Neural cell (in vitro differentiated cells): Measurements from ENCODE around the gene THRB. TPM values are rescaled to one million over a fixed set of nuclear protein-coding genes. Genes with fewer than 3 reads are reported as not detected.

Experiments used
- H2AFZ ChIP-seq: fragments of 200-600, 300-800 bp; sonication (generic), shearing (Covaris generic); 2 replicates; pipeline ENCODE4 v1.6.0; 2014; ENCODE audit warnings: low read depth, mild to moderate bottlenecking, antibody characterized with exemption, low read length, moderate library complexity
- H3F3A ChIP-seq: fragments of 200-600 bp; shearing (Covaris generic); 2 replicates; pipeline ENCODE4 v1.6.1; 2016; ENCODE audit warnings: mild to moderate bottlenecking, moderate library complexity, mixed read lengths, antibody characterized with exemption, low read length; ENCODE audit not compliant: insufficient read depth, poor library complexity, severe bottlenecking
- H3K27ac ChIP-seq: fragments of 200-600, 300-800 bp; sonication (generic), shearing (Covaris generic); 2 replicates; pipeline ENCODE4 v1.5.1; 2014; ENCODE audit warnings: mild to moderate bottlenecking, low read length, moderate library complexity
- H3K27me3 ChIP-seq: fragments of 300-800, 200-600 bp; sonication (generic), shearing (Covaris generic); 2 replicates; pipeline ENCODE4 v1.6.0; 2014; ENCODE audit warnings: mild to moderate bottlenecking, low read depth, low read length, moderate library complexity; ENCODE audit not compliant: insufficient read depth
- H3K36me3 ChIP-seq: fragments of 300-800, 200-600 bp; sonication (generic), shearing (Covaris generic); 2 replicates; pipeline ENCODE4 v1.5.1; 2014; ENCODE audit warnings: mild to moderate bottlenecking, antibody characterized with exemption, low read length, moderate library complexity; ENCODE audit not compliant: insufficient read depth
- H3K4me2 ChIP-seq: fragments of 300-800, 200-600 bp; sonication (generic), shearing (Covaris generic); 2 replicates; pipeline ENCODE4 v1.6.0; 2014; ENCODE audit warnings: mild to moderate bottlenecking, low read length
- H3K4me3 ChIP-seq: fragments of 300-800, 200-600 bp; sonication (generic), shearing (Covaris generic); 2 replicates; pipeline ENCODE4 v1.5.1; 2014; ENCODE audit warnings: mild to moderate bottlenecking, low read length, moderate library complexity
- H3K79me2 ChIP-seq: fragments of 200-600 bp; shearing (Covaris generic); replicated peaks from 2 replicates; pipeline ENCODE4 v1.6.0; 2014; ENCODE audit warnings: mild to moderate bottlenecking, low read length, moderate library complexity; ENCODE audit not compliant: insufficient read depth
- H3K9ac ChIP-seq: fragments of 300-800, 200-600 bp; sonication (generic), shearing (Covaris generic); 2 replicates; pipeline ENCODE4 v1.6.1; 2016; ENCODE audit warnings: mild to moderate bottlenecking, low read length, mixed read lengths
- H3K9me2 ChIP-seq: fragments of 200-600 bp; shearing (Covaris generic); 2 replicates; pipeline ENCODE4 v1.6.1; 2016; ENCODE audit warnings: mild to moderate bottlenecking, low read length, mixed read lengths; ENCODE audit not compliant: insufficient read depth
- H3K9me3 ChIP-seq: fragments of 200-600, 300-800 bp; sonication (generic), shearing (Covaris generic); 2 replicates; pipeline ENCODE4 v1.6.1; 2016; ENCODE audit warnings: mild to moderate bottlenecking, mixed run types, low read length, moderate library complexity, mixed read lengths
- H4K20me1 ChIP-seq: fragments of 200-600 bp; shearing (Covaris generic); 2 replicates; pipeline ENCODE4 v1.6.1; 2016; ENCODE audit warnings: mild to moderate bottlenecking, mixed run types; ENCODE audit not compliant: insufficient read depth
- EP300 ChIP-seq: fragments of 450-650 bp; conservative IDR thresholded peaks from 2 replicates; pipeline ENCODE4 v1.6.1; 2014; ENCODE audit warnings: antibody characterized with exemption, mild to moderate bottlenecking, moderate library complexity; ENCODE audit not compliant: poor library complexity, severe bottlenecking
- EZH2 ChIP-seq: fragments of 200-600, 300-800 bp; shearing (Covaris generic), sonication (generic); IDR thresholded peaks from 2 replicates; pipeline ENCODE4 v1.6.1; 2014; ENCODE audit warnings: antibody characterized with exemption, low read length, borderline replicate concordance, mild to moderate bottlenecking; ENCODE audit not compliant: insufficient read depth, poor library complexity, severe bottlenecking
- MXI1 ChIP-seq: fragments of 450-650 bp; conservative IDR thresholded peaks from 2 replicates; pipeline ENCODE4 v1.6.1; 2014; ENCODE audit warnings: antibody characterized with exemption, mild to moderate bottlenecking; ENCODE audit not compliant: poor library complexity, severe bottlenecking
- POLR2AphosphoS5 ChIP-seq: IDR thresholded peaks from 2 replicates; pipeline ENCODE4 v1.6.1; 2012
- RAD21 ChIP-seq: fragments of 450-650 bp; conservative IDR thresholded peaks from 2 replicates; pipeline ENCODE4 v1.6.1; 2014; ENCODE audit warnings: antibody characterized with exemption, mild to moderate bottlenecking, moderate library complexity
- REST ChIP-seq: IDR thresholded peaks from 2 replicates; pipeline ENCODE4 v1.6.1; 2012; ENCODE audit warnings: borderline replicate concordance
- SMC3 ChIP-seq: fragments of 450-650 bp; conservative IDR thresholded peaks from 2 replicates; pipeline ENCODE4 v1.6.1; 2014; ENCODE audit warnings: antibody characterized with exemption, mild to moderate bottlenecking, moderate library complexity; ENCODE audit not compliant: poor library complexity
- TAF1 ChIP-seq: IDR thresholded peaks from 2 replicates; pipeline ENCODE4 v1.6.1; 2012; ENCODE audit warnings: low read depth
- polyA plus RNA-seq: library from polyadenylated mRNA; depleted of rRNA; stranded (reverse); fragments of >200 nt; gene quantifications from 2 replicates; pipeline ENCODE4 v1.2.3, GENCODE V29; 2014
- TF ChIP-seq, protein P1 (sequence below): fragments of 450-650 bp; IDR thresholded peaks from 2 replicates; pipeline ENCODE4 v1.5.1; 2014; ENCODE audit warnings: antibody characterized with exemption, mild to moderate bottlenecking, moderate library complexity; ENCODE audit not compliant: poor library complexity, severe bottlenecking

THRB gene
- polyA plus RNA-seq, 1 donor from 2014 or later, result 1.7 TPM

DNA sequence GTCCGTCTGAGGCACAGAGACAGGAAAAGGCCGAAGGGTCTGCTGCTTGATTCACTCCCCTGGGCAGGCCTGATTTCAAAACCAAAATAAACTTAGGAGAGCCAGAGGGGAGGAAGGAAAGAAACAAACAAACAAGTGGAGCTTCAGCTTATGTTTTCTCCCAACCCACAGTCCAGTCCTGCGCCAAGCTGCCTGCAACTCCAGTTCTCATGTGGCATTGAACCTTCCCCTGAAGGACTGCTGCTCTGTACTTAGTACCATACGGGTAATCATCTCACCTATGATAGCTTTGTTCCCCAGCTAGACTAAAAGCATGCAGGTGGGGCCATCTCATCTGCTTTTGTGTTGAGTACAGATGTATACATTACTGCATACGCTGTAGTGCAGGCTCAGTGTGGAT is 236.4 kb downstream of the THRB start:
- no peaks in the 10 kb centered on the region for H3K9me3 ChIP-seq
- no peaks in the 10 kb centered on the region for H4K20me1 ChIP-seq
- H3K79me2 ChIP-seq, result no peaks in the 10 kb centered on the region
- H3K27ac ChIP-seq, result no peak overlapping the region
- no peak overlapping the region for H2AFZ ChIP-seq
- H3K36me3 ChIP-seq, result no peaks in the 10 kb centered on the region
- no peaks in the 10 kb centered on the region for H3F3A ChIP-seq
- H3K27me3 ChIP-seq, result no peaks in the 10 kb centered on the region
- no peak overlapping the region for H3K4me2 ChIP-seq
- no peak overlapping the region for H3K9ac ChIP-seq
- no peak overlapping the region for H3K4me3 ChIP-seq
- H3K9me2 ChIP-seq, result no peaks in the 10 kb centered on the region
- TF ChIP-seq RAD21, result no peak
- TF ChIP-seq SMC3, result no peak
- no peak for TF ChIP-seq EZH2
- TF ChIP-seq EP300, result no peak
- TF ChIP-seq, protein P1, sequence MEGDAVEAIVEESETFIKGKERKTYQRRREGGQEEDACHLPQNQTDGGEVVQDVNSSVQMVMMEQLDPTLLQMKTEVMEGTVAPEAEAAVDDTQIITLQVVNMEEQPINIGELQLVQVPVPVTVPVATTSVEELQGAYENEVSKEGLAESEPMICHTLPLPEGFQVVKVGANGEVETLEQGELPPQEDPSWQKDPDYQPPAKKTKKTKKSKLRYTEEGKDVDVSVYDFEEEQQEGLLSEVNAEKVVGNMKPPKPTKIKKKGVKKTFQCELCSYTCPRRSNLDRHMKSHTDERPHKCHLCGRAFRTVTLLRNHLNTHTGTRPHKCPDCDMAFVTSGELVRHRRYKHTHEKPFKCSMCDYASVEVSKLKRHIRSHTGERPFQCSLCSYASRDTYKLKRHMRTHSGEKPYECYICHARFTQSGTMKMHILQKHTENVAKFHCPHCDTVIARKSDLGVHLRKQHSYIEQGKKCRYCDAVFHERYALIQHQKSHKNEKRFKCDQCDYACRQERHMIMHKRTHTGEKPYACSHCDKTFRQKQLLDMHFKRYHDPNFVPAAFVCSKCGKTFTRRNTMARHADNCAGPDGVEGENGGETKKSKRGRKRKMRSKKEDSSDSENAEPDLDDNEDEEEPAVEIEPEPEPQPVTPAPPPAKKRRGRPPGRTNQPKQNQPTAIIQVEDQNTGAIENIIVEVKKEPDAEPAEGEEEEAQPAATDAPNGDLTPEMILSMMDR, result no peak
- TF ChIP-seq POLR2AphosphoS5, result no peak
- TF ChIP-seq TAF1, result no peak
- no peak for TF ChIP-seq MXI1
- TF ChIP-seq REST, result no peak

GRCh38 chr3:24255414-24255813 is 239.2 kb downstream of the THRB start:
- Histone ChIP-seq H3K36me3 (no peaks in the 10 kb centered on the region), H3K9me3 (no peaks in the 10 kb centered on the region), H3K9me2 (no peaks in the 10 kb centered on the region), H4K20me1 (no peaks in the 10 kb centered on the region), H2AFZ (no peak overlapping the region), H3K27ac (no peak overlapping the region), H3K79me2 (no peaks in the 10 kb centered on the region), H3F3A (no peaks in the 10 kb centered on the region), H3K4me2 (no peak overlapping the region), H3K9ac (no peak overlapping the region), H3K27me3 (no peaks in the 10 kb centered on the region), H3K4me3 (no peak overlapping the region)
- no peak for TF ChIP-seq EP300

- H3K9ac ChIP-seq, result no peak overlapping the region
- H3K27me3 ChIP-seq, result no peaks in the 10 kb centered on the region
- H3K9me2 ChIP-seq, result no peaks in the 10 kb centered on the region
- no peaks in the 10 kb centered on the region for H4K20me1 ChIP-seq
- H2AFZ ChIP-seq, result no peak overlapping the region
- no peak overlapping the region for H3K4me3 ChIP-seq
- H3K27ac ChIP-seq, result no peak overlapping the region
- H3F3A ChIP-seq, result no peaks in the 10 kb centered on the region
- no peak overlapping the region for H3K4me2 ChIP-seq
- no peak for TF ChIP-seq EP300
- H3K36me3 ChIP-seq, result no peaks in the 10 kb centered on the region
- no peaks in the 10 kb centered on the region for H3K79me2 ChIP-seq
- H3K9me3 ChIP-seq, result no peaks in the 10 kb centered on the region
Observed at GRCh38 chr3:24254649-24255048, 240.0 kb downstream of the THRB start.
